Measurements from ENCODE around the gene NTF3.

NTF3 gene

GRCh38 chr12:5500331-5500659 lies 68.4 kb downstream of the NTF3 start:
- H3K4me3 ChIP-seq (replicated peaks in 1 of 2; ENCODE audit: low read depth in 2 of 2, low read length in 2 of 2): no peak overlapping the region
- no peak for DNase-seq (ENCODE audit: low read depth in 2 of 2)
- TF ChIP-seq, protein P1, sequence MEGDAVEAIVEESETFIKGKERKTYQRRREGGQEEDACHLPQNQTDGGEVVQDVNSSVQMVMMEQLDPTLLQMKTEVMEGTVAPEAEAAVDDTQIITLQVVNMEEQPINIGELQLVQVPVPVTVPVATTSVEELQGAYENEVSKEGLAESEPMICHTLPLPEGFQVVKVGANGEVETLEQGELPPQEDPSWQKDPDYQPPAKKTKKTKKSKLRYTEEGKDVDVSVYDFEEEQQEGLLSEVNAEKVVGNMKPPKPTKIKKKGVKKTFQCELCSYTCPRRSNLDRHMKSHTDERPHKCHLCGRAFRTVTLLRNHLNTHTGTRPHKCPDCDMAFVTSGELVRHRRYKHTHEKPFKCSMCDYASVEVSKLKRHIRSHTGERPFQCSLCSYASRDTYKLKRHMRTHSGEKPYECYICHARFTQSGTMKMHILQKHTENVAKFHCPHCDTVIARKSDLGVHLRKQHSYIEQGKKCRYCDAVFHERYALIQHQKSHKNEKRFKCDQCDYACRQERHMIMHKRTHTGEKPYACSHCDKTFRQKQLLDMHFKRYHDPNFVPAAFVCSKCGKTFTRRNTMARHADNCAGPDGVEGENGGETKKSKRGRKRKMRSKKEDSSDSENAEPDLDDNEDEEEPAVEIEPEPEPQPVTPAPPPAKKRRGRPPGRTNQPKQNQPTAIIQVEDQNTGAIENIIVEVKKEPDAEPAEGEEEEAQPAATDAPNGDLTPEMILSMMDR (IDR thresholded peaks at IDR 0.05; ENCODE audit: low read depth, low read length): no peak

DNA sequence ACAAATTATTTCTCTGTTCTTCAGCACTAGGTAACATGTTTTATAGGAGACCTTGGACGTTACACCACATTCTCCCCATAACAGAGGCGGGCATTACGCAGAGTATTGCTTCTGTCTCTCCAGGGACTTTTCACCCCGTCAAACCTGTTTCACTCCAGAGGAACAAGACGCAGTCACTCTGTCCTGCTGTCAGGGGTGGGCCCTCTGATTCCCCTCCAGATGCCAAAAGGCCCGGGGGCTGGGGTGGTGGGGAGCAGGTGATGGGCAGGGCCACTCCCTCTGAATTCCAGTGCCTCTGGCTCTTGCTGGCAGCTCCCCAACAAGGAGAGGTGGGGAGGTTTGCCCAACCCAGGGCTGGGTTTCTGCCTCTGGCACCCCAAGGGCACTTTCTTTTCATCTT lies 71.9 kb downstream of the NTF3 start:
- H3K4me3 ChIP-seq (replicated peaks in 1 of 2; ENCODE audit: low read depth in 2 of 2, low read length in 2 of 2): no peak overlapping the region
- TF ChIP-seq, protein P1 (IDR thresholded peaks at IDR 0.05; ENCODE audit: low read depth, low read length): no peak
- DNase-seq (ENCODE audit: low read depth in 2 of 2): no peak

GRCh38 chr12:5505116-5505515 lies 73.2 kb downstream of the NTF3 start:
- TF ChIP-seq, protein P1 (IDR thresholded peaks at IDR 0.05; ENCODE audit: low read depth, low read length): no peak
- no peak overlapping the region for H3K4me3 ChIP-seq (replicated peaks in 1 of 2; ENCODE audit: low read depth in 2 of 2, low read length in 2 of 2)
- no peak for DNase-seq (ENCODE audit: low read depth in 2 of 2)

DNA sequence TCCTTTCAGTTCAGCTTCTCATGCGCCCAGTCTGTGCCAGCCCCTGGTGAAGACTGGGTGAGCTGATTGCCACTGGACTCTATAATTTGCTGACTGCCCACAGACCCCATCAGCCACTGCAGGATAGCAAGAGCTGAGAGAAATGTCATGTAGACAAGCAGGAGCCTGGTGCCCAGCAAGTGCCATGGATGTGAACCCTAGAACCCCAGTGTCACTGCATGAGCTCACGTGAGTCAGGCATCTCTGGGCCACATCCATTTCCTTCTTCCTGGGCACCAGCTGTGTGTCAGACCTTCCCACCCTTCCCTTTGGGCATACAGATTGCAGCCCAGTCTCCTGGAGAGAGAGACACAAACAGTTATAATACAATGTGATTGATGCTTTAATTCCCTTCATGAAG lies 73.8 kb downstream of the NTF3 start:
- DNase-seq (ENCODE audit: low read depth in 2 of 2): no peak
- H3K4me3 ChIP-seq (replicated peaks in 1 of 2; ENCODE audit: low read depth in 2 of 2, low read length in 2 of 2): no peak overlapping the region
- TF ChIP-seq, protein P1 (IDR thresholded peaks at IDR 0.05; ENCODE audit: low read depth, low read length): no peak

- DNase-seq (ENCODE audit: low read depth in 2 of 2): no peak
- TF ChIP-seq, protein P1 (IDR thresholded peaks at IDR 0.05; ENCODE audit: low read depth, low read length): no peak
- no peak overlapping the region for H3K4me3 ChIP-seq (replicated peaks in 1 of 2; ENCODE audit: low read depth in 2 of 2, low read length in 2 of 2)
Observed at GRCh38 chr12:5506295-5506694, 74.4 kb downstream of the NTF3 start.

DNA sequence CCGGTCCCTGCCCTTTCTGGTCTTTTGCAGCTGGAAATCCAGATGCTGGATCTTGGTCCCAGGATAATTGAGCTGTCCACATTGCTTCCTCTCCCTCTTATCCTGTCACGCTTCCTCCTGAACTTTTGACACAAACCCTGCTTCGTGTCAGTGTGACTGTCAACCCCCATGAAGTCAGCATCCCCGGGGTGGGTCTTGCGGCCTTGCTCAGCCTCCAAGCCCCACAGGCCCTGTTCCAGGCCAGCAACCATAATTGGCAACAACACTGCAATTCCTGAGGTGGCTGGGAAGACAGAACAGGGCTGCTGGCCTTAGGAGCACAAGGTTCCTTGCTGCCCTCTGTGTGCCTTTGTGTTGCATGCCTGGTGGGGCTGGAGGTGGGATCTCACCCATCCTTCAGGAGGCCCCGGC lies 74.9 kb downstream of the NTF3 start:
- DNase-seq (ENCODE audit: low read depth in 2 of 2): no peak
- TF ChIP-seq, protein P1 (IDR thresholded peaks at IDR 0.05; ENCODE audit: low read depth, low read length): no peak
- H3K4me3 ChIP-seq (replicated peaks in 1 of 2; ENCODE audit: low read depth in 2 of 2, low read length in 2 of 2): no peak overlapping the region

DNA sequence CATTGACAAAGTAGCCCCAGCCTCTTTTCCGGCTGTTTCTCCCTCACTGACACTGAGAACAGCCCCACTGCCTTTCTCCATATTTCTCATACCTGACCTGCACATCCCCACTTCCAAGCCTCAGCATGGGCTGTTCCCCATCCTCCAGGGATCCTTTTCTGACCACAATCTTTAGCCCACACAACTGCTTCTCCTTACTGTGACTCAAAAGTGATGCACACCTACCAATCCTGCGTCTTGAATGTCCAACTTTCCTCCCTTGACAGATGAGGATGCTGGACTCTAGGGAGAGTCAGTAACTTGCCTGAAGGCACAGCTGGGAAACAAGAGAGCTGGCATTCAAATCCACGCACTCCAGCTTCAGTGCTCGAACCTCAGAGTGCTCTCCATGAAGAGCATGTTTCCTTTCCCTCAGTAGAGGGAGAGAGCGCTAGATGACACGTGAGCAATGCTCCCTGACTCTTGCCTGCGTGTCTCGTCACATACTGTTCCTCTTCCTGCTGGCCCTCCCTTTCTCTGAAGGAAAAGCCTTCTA lies 75.6 kb downstream of the NTF3 start:
- DNase-seq (ENCODE audit: low read depth in 2 of 2): no peak
- TF ChIP-seq, protein P1 (IDR thresholded peaks at IDR 0.05; ENCODE audit: low read depth, low read length): no peak
- no peak overlapping the region for H3K4me3 ChIP-seq (replicated peaks in 1 of 2; ENCODE audit: low read depth in 2 of 2, low read length in 2 of 2)
